H9 (cell line): ENCODE measurements around the gene MICU2. TPM values are rescaled to one million over a fixed set of nuclear protein-coding genes. Genes with fewer than 3 reads are reported as not detected.

Experiments
- DNase-seq: peaks from one replicate; pipeline ENCODE4 v3.0.0-alpha.2; 2017
- H2AFZ ChIP-seq: one replicate; pipeline ENCODE4 v1.6.1; 2013; ENCODE audit warnings: mild to moderate bottlenecking, low read length, control low read depth, moderate library complexity
- H2AK5ac ChIP-seq: 2 replicates; pipeline ENCODE4 v1.6.1; 2013; ENCODE audit warnings: low read length, control low read depth, mixed read lengths; ENCODE audit not compliant: insufficient read length
- H2BK120ac ChIP-seq: one replicate; pipeline ENCODE4 v1.6.1; 2013; ENCODE audit warnings: low read depth, mild to moderate bottlenecking, low read length, control low read depth, inconsistent platforms; ENCODE audit not compliant: poor library complexity, severe bottlenecking
- H2BK12ac ChIP-seq: 2 replicates; pipeline ENCODE4 v1.6.1; 2013; ENCODE audit warnings: low read length, control low read depth, mixed read lengths, low read depth; ENCODE audit not compliant: insufficient read length
- H2BK15ac ChIP-seq: 2 replicates; pipeline ENCODE4 v1.6.1; 2013; ENCODE audit warnings: low read depth, low read length, control low read depth
- H2BK20ac ChIP-seq: one replicate; pipeline ENCODE4 v1.6.1; 2013; ENCODE audit warnings: low read depth, mild to moderate bottlenecking, low read length, control low read depth, inconsistent platforms; ENCODE audit not compliant: poor library complexity, severe bottlenecking
- H2BK5ac ChIP-seq: 2 replicates; pipeline ENCODE4 v1.6.1; 2013; ENCODE audit warnings: low read length, control low read depth, mixed read lengths; ENCODE audit not compliant: insufficient read length
- H3K14ac ChIP-seq: 2 replicates; pipeline ENCODE4 v1.6.1; 2013; ENCODE audit warnings: low read length, control low read depth; ENCODE audit not compliant: insufficient read depth
- H3K18ac ChIP-seq: 2 replicates; pipeline ENCODE4 v1.6.1; 2013; ENCODE audit warnings: low read depth, mild to moderate bottlenecking, mixed read lengths, low read length, control low read depth; ENCODE audit not compliant: insufficient read length
- H3K23ac ChIP-seq: 2 replicates; pipeline ENCODE4 v1.6.1; 2013; ENCODE audit warnings: low read length, control low read depth, mixed read lengths, low read depth; ENCODE audit not compliant: insufficient read length
- H3K23me2 ChIP-seq: 2 replicates; pipeline ENCODE4 v1.6.1; 2013; ENCODE audit warnings: low read depth, mild to moderate bottlenecking, mixed read lengths, low read length, control low read depth; ENCODE audit not compliant: insufficient read length, poor library complexity, severe bottlenecking
- H3K27ac ChIP-seq: 2 replicates; pipeline ENCODE4 v1.5.1; 2013; ENCODE audit warnings: low read length, control low read depth, mixed read lengths, low read depth; ENCODE audit not compliant: insufficient read length
- H3K27me3 ChIP-seq: 2 replicates; pipeline ENCODE4 v1.6.1; 2013; ENCODE audit warnings: low read length, control low read depth, inconsistent platforms; ENCODE audit not compliant: insufficient read depth
- H3K4ac ChIP-seq: 2 replicates; pipeline ENCODE4 v1.6.1; 2013; ENCODE audit warnings: low read depth, mild to moderate bottlenecking, control low read depth, inconsistent platforms, low read length, moderate library complexity
- H3K4me1 ChIP-seq: 2 replicates; pipeline ENCODE4 v1.6.1; 2013; ENCODE audit warnings: low read length, control low read depth, inconsistent platforms; ENCODE audit not compliant: insufficient read depth
- H3K4me2 ChIP-seq: 2 replicates; pipeline ENCODE4 v1.6.1; 2013; ENCODE audit warnings: low read length, control low read depth, mixed read lengths; ENCODE audit not compliant: insufficient read length, insufficient read depth
- H3K56ac ChIP-seq: 2 replicates; pipeline ENCODE4 v1.6.1; 2013; ENCODE audit warnings: low read depth, mild to moderate bottlenecking, mixed read lengths, low read length, control low read depth; ENCODE audit not compliant: insufficient read length
- H3K79me1 ChIP-seq: 2 replicates; pipeline ENCODE4 v1.6.1; 2013; ENCODE audit warnings: low read depth, mild to moderate bottlenecking, moderate library complexity, low read length, control low read depth, inconsistent platforms; ENCODE audit not compliant: insufficient read depth, poor library complexity, severe bottlenecking
- H3K79me2 ChIP-seq: 2 replicates; pipeline ENCODE4 v1.6.1; 2013; ENCODE audit warnings: low read length, control low read depth, inconsistent platforms; ENCODE audit not compliant: insufficient read depth
- H3K9ac ChIP-seq: 2 replicates; pipeline ENCODE4 v1.6.1; 2013; ENCODE audit warnings: low read length, control low read depth, mixed read lengths; ENCODE audit not compliant: insufficient read length; ENCODE audit errors: extremely low read depth
- H3K9me3 ChIP-seq: one replicate; pipeline ENCODE4 v1.6.1; 2013; ENCODE audit warnings: low read depth, low read length, inconsistent platforms; ENCODE audit not compliant: control insufficient read depth
- H3T11ph ChIP-seq: one replicate; pipeline ENCODE4 v1.6.1; 2013; ENCODE audit warnings: mild to moderate bottlenecking, low read length, control low read depth, inconsistent platforms
- H4K20me1 ChIP-seq: one replicate; pipeline ENCODE4 v1.6.1; 2013; ENCODE audit not compliant: control insufficient read depth, insufficient read length, insufficient read depth
- H4K5ac ChIP-seq: 2 replicates; pipeline ENCODE4 v1.6.1; 2013; ENCODE audit warnings: low read depth, mild to moderate bottlenecking, mixed read lengths, low read length, control low read depth; ENCODE audit not compliant: insufficient read length
- H4K8ac ChIP-seq: replicated peaks from 2 replicates; pipeline ENCODE4 v1.6.1; 2013; ENCODE audit warnings: low read length, control low read depth, mixed read lengths, low read depth; ENCODE audit not compliant: insufficient read length
- H4K91ac ChIP-seq: 2 replicates; pipeline ENCODE4 v1.6.1; 2013; ENCODE audit warnings: low read depth, mild to moderate bottlenecking, moderate library complexity, mixed read lengths, low read length, control low read depth; ENCODE audit not compliant: insufficient read length
- H3K27ac Mint-ChIP-seq, 3 experiments: 2 replicates in 2 of 3; 3 replicates in 1 of 3; pipeline ENCODE4 v1.8.0; 2020 to 2021; ENCODE audit warnings: mixed read lengths in 3 of 3, mild to moderate bottlenecking in 1 of 3, moderate library complexity in 1 of 3
- H3K27me3 Mint-ChIP-seq: 2 replicates; pipeline ENCODE4 v1.8.0; 2021; ENCODE audit warnings: low read depth, mild to moderate bottlenecking, moderate library complexity, mixed read lengths
- H3K36me3 Mint-ChIP-seq, 3 experiments: 2 replicates in 2 of 3; 3 replicates in 1 of 3; pipeline ENCODE4 v1.8.0; 2020 to 2021; ENCODE audit warnings: low read depth in 3 of 3, mixed read lengths in 3 of 3; ENCODE audit not compliant: insufficient read depth in 1 of 3
- H3K4me1 Mint-ChIP-seq, 2 experiments: 2 replicates each; pipeline ENCODE4 v1.8.0; 2020; ENCODE audit warnings: mixed read lengths in 2 of 2
- H3K4me3 Mint-ChIP-seq, 2 experiments: 2 replicates in 1 of 2; 3 replicates in 1 of 2; pipeline ENCODE4 v1.8.0; 2020 to 2021; ENCODE audit warnings: mild to moderate bottlenecking in 2 of 2, mixed read lengths in 2 of 2, moderate library complexity in 1 of 2
- H3K9me3 Mint-ChIP-seq, 2 experiments: 2 replicates in 1 of 2; 3 replicates in 1 of 2; pipeline ENCODE4 v1.8.0; 2020; ENCODE audit warnings: mild to moderate bottlenecking in 2 of 2, mixed read lengths in 2 of 2, moderate library complexity in 1 of 2
- total RNA-seq: library from RNA; stranded (reverse); gene quantifications from 2 replicates; pipeline ENCODE4 v1.2.1, GENCODE V29; 2021
- TF ChIP-seq, protein P1 (sequence below): fragments of 200-600 bp; sonication (generic); conservative IDR thresholded peaks from 3 replicates; pipeline ENCODE4 v1.8.0; 2021; ENCODE audit warnings: antibody characterized with exemption, mild to moderate bottlenecking

Gene MICU2
- total RNA-seq, 1 experiment from 2014 or later = 38.4 TPM

DNA sequence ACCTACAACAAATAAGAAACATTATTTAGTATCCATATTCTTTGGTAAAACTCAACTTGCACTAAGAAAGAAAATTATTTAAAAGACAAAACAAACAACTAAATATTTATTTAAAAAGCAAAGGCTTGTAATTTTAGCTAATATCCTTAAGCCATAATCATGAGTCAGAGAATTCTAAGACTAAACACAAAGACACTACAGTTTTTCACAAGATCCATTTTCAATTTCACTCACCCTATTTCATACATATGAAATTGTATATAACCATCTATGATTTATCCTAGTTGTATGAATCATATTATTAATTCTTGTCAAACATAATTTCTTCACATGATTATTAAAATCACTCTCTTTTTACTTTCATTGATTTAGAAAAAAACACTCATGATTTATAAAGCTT, 64.3 kb downstream of the MICU2 start:
- Histone ChIP-seq H2AK5ac (no peak overlapping the region), H2BK20ac (no peak overlapping the region), H3K79me2 (no peaks in the 10 kb centered on the region), H2AFZ (no peak overlapping the region), H4K20me1 (no peaks in the 10 kb centered on the region), H3K79me1 (no peaks in the 10 kb centered on the region), H3K27ac (no peak overlapping the region), H2BK12ac (no peak overlapping the region), H3K56ac (no peak overlapping the region), H3K27me3 (no peaks in the 10 kb centered on the region), H3K23ac (no peak overlapping the region), H4K8ac (no peak overlapping the region), H3K4me2 (no peak overlapping the region), H3K9ac (no peak overlapping the region), H3K18ac (no peak overlapping the region), H3K9me3 (no peaks in the 10 kb centered on the region), H2BK15ac (no peak overlapping the region), H2BK120ac (no peak overlapping the region), H3K14ac (no peak overlapping the region), H4K91ac (no peak overlapping the region), H2BK5ac (no peak overlapping the region), H3K4me1 (no peaks in the 10 kb centered on the region), H3K23me2 (no peaks in the 10 kb centered on the region), H4K5ac (no peak overlapping the region), H3T11ph (no peak overlapping the region), H3K4ac (no peak overlapping the region)
- Mint-ChIP-seq H3K9me3 (peaks cover 0 to 3% of the 10 kb centered on the region in 2 experiments; a peak in 1 of 5 replicates), H3K27ac (no peak overlapping the region), H3K36me3 (peaks cover 10 to 22% (median 13%) of the 10 kb centered on the region in 3 experiments; a peak in 6 of 7 replicates), H3K27me3 (no peaks in the 10 kb centered on the region), H3K4me3 (no peak overlapping the region), H3K4me1 (peaks cover 9% of the 10 kb centered on the region in 2 experiments)
- TF ChIP-seq, protein P1, sequence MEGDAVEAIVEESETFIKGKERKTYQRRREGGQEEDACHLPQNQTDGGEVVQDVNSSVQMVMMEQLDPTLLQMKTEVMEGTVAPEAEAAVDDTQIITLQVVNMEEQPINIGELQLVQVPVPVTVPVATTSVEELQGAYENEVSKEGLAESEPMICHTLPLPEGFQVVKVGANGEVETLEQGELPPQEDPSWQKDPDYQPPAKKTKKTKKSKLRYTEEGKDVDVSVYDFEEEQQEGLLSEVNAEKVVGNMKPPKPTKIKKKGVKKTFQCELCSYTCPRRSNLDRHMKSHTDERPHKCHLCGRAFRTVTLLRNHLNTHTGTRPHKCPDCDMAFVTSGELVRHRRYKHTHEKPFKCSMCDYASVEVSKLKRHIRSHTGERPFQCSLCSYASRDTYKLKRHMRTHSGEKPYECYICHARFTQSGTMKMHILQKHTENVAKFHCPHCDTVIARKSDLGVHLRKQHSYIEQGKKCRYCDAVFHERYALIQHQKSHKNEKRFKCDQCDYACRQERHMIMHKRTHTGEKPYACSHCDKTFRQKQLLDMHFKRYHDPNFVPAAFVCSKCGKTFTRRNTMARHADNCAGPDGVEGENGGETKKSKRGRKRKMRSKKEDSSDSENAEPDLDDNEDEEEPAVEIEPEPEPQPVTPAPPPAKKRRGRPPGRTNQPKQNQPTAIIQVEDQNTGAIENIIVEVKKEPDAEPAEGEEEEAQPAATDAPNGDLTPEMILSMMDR = no peak
- no peak for DNase-seq
